Stomach smooth muscle (tissue), 2 donors: ENCODE data around the gene PDE11A.

ENCODE experiments used
- H3K27ac ChIP-seq: one replicate; pipeline ENCODE4 v1.7.0; 2013; ENCODE audit warnings: mild to moderate bottlenecking, low read length, inconsistent platforms
- H3K27me3 ChIP-seq, 2 donors: one replicate each; pipeline ENCODE4 v1.7.0; 2013; ENCODE audit warnings: low read length in 2 of 2; ENCODE audit not compliant: insufficient read depth in 2 of 2, control insufficient read depth in 1 of 2
- H3K36me3 ChIP-seq, 2 donors: one replicate each; pipeline ENCODE4 v1.7.0; 2013; ENCODE audit warnings: low read length in 2 of 2; ENCODE audit not compliant: control insufficient read depth in 2 of 2, insufficient read depth in 2 of 2
- H3K4me1 ChIP-seq: one replicate; pipeline ENCODE4 v1.7.0; 2013; ENCODE audit warnings: low read length; ENCODE audit not compliant: control insufficient read depth, insufficient read depth
- H3K4me3 ChIP-seq, 2 donors: one replicate each; pipeline ENCODE4 v1.7.0; 2013; ENCODE audit warnings: low read length in 2 of 2
- H3K9ac ChIP-seq, 2 donors: one replicate each; pipeline ENCODE4 v1.7.0; 2013; ENCODE audit warnings: low read length in 2 of 2, mild to moderate bottlenecking in 1 of 2
- H3K9me3 ChIP-seq, 2 donors: one replicate each; pipeline ENCODE4 v1.7.0; 2013; ENCODE audit warnings: low read length in 2 of 2; ENCODE audit not compliant: control insufficient read depth in 2 of 2
- donor health status: healthy.
- donor health status: Pancreatic carcinoma.

PDE11A gene

GRCh38 chr2:177586154-177586553 is 486.4 kb downstream of the PDE11A start:
- Histone ChIP-seq H3K4me1 (peaks cover 6% of the 10 kb centered on the region), H3K9ac (no peak overlapping the region), H3K27me3 (no peaks in the 10 kb centered on the region), H3K9me3 (no peaks in the 10 kb centered on the region), H3K36me3 (no peaks in the 10 kb centered on the region), H3K4me3 (no peak overlapping the region), H3K27ac (no peak overlapping the region)

- no peak overlapping the region for H3K9ac ChIP-seq
- H3K36me3 ChIP-seq, result no peaks in the 10 kb centered on the region
- H3K9me3 ChIP-seq, result no peaks in the 10 kb centered on the region
- peak overlapping the region; percentile 17 to 52 for H3K4me3 ChIP-seq
- peak overlapping the region; percentile 31 for H3K27ac ChIP-seq
- peaks cover 6% of the 10 kb centered on the region for H3K4me1 ChIP-seq
- no peaks in the 10 kb centered on the region for H3K27me3 ChIP-seq
These were observed 487.2 kb downstream of the PDE11A start for GRCh38 chr2:177585234-177585863.

GRCh38 chr2:177584030-177584692 is 488.4 kb downstream of the PDE11A start:
- Histone ChIP-seq H3K36me3 (no peaks in the 10 kb centered on the region), H3K9me3 (no peaks in the 10 kb centered on the region), H3K9ac (no peak overlapping the region), H3K27ac (no peak overlapping the region), H3K4me3 (no peak overlapping the region), H3K4me1 (peaks cover 6% of the 10 kb centered on the region), H3K27me3 (no peaks in the 10 kb centered on the region)

- peaks cover 6% of the 10 kb centered on the region for H3K4me1 ChIP-seq
- no peaks in the 10 kb centered on the region for H3K36me3 ChIP-seq
These were observed 490.6 kb downstream of the PDE11A start for GRCh38 chr2:177582000-177582399.

GRCh38 chr2:177579486-177580036 is 493.0 kb downstream of the PDE11A start:
- no peaks in the 10 kb centered on the region for H3K9me3 ChIP-seq
- no peaks in the 10 kb centered on the region for H3K4me1 ChIP-seq
- no peak overlapping the region for H3K9ac ChIP-seq
- no peaks in the 10 kb centered on the region for H3K27me3 ChIP-seq
- H3K27ac ChIP-seq, result no peak overlapping the region
- no peaks in the 10 kb centered on the region for H3K36me3 ChIP-seq
- H3K4me3 ChIP-seq, result no peak overlapping the region

More at GRCh38 chr2:177582000-177582399, 490.6 kb downstream of the PDE11A start:
- no peak overlapping the region for H3K9ac ChIP-seq
- no peaks in the 10 kb centered on the region for H3K27me3 ChIP-seq
- H3K27ac ChIP-seq, result no peak overlapping the region
- H3K9me3 ChIP-seq, result no peaks in the 10 kb centered on the region
- H3K4me3 ChIP-seq, result no peak overlapping the region

- Histone ChIP-seq H3K27me3 (no peaks in the 10 kb centered on the region), H3K9me3 (no peaks in the 10 kb centered on the region), H3K9ac (no peak overlapping the region), H3K4me1 (no peaks in the 10 kb centered on the region), H3K27ac (no peak overlapping the region), H3K36me3 (no peaks in the 10 kb centered on the region), H3K4me3 (no peak overlapping the region)
These were observed 494.1 kb downstream of the PDE11A start for GRCh38 chr2:177578454-177578853.

- H3K4me3 ChIP-seq, result no peak overlapping the region
These were observed 495.5 kb downstream of the PDE11A start for GRCh38 chr2:177577075-177577474.

GRCh38 chr2:177575358-177575757 is 497.2 kb downstream of the PDE11A start:
- Histone ChIP-seq H3K4me1 (peaks cover 7% of the 10 kb centered on the region), H3K9ac (no peak overlapping the region), H3K27ac (no peak overlapping the region), H3K27me3 (no peaks in the 10 kb centered on the region), H3K4me3 (no peak overlapping the region), H3K9me3 (no peaks in the 10 kb centered on the region), H3K36me3 (no peaks in the 10 kb centered on the region)

More at GRCh38 chr2:177577075-177577474, 495.5 kb downstream of the PDE11A start:
- H3K27me3 ChIP-seq, result no peaks in the 10 kb centered on the region
- H3K27ac ChIP-seq, result no peak overlapping the region
- H3K9ac ChIP-seq, result no peak overlapping the region
- no peaks in the 10 kb centered on the region for H3K36me3 ChIP-seq
- H3K9me3 ChIP-seq, result no peaks in the 10 kb centered on the region
- no peaks in the 10 kb centered on the region for H3K4me1 ChIP-seq

GRCh38 chr2:177574356-177574755 is 498.2 kb downstream of the PDE11A start:
- Histone ChIP-seq H3K9me3 (no peaks in the 10 kb centered on the region), H3K9ac (no peak overlapping the region), H3K27ac (no peak overlapping the region), H3K27me3 (no peaks in the 10 kb centered on the region), H3K36me3 (no peaks in the 10 kb centered on the region), H3K4me3 (no peak overlapping the region), H3K4me1 (peaks cover 7% of the 10 kb centered on the region)
